Peyer's patch (tissue), 4 donors: ENCODE results near the gene GATA6.

ENCODE experiments used
- CTCF ChIP-seq, 6 experiments: fragments of 450-650 bp in 4 of 6; fragments of 200-600 bp in 2 of 6; sonication (generic) in 1 of 6; IDR thresholded peaks; one replicate each; pipeline ENCODE4 v1.5.1; 2017 to 2019; ENCODE audit warnings: antibody characterized with exemption in 6 of 6, mild to moderate bottlenecking in 3 of 6, moderate library complexity in 1 of 6
- POLR2A ChIP-seq, 2 donors: fragments of 450-650 bp; IDR thresholded peaks; one replicate each; pipeline ENCODE4 v1.5.1; 2017; ENCODE audit warnings: antibody characterized with exemption in 2 of 2, mild to moderate bottlenecking in 2 of 2, moderate library complexity in 2 of 2

- TF ChIP-seq POLR2A (IDR thresholded peaks at IDR 0.05) (peak in 1 of 2 donors; percentile 24), CTCF (IDR thresholded peaks at IDR 0.05) (peak in 3 of 6 experiments; percentile 48 to 54 (median 50))
These were observed 948 bp upstream of the GATA6 start for GRCh38 chr18:22168360-22168921.
